Motor neuron (in vitro differentiated cells): ENCODE measurements around the gene C1orf116. TPM values are rescaled to one million over a fixed set of nuclear protein-coding genes. Genes with fewer than 3 reads are reported as not detected.

Experiments
- ATAC-seq, 8 experiments: fragments of 200-7000 bp; cut with Tn5 transposase; replicated peaks in 6 of 8; 2 replicates each; pipeline ENCODE4 v1.8.0; 2021; ENCODE audit warnings: mild to moderate bottlenecking in 8 of 8, moderate library complexity in 8 of 8
- H3K27ac ChIP-seq, 2 donors: fragments of 250-450 bp; sonication (Bioruptor Pico); 2 replicates each; pipeline ENCODE4 v1.9.0; 2021; ENCODE audit warnings: antibody characterized with exemption in 2 of 2, mild to moderate bottlenecking in 2 of 2, moderate library complexity in 1 of 2
- H3K4me1 ChIP-seq, 2 donors: fragments of 250-450 bp; sonication (Bioruptor Pico); replicated peaks in 1 of 2; 2 replicates each; pipeline ENCODE4 v1.6.1; 2021; ENCODE audit warnings: antibody characterized with exemption in 2 of 2, mild to moderate bottlenecking in 2 of 2, moderate library complexity in 1 of 2
- H3K4me3 ChIP-seq, 5 donors: fragments of 250-450 bp; sonication (Bioruptor Pico); 2 replicates each; pipeline ENCODE4 v1.9.0; 2021; ENCODE audit warnings: antibody characterized with exemption in 5 of 5, mild to moderate bottlenecking in 5 of 5, moderate library complexity in 4 of 5
- WGBS, 10 experiments: fragments of 450-650 bp; shearing (Covaris generic); methylation state at CpG; one replicate each; pipeline ENCODE4 v1.0.0; 2022; 5-methylcytosine and 5-hydroxymethylcytosine counted together
- in situ Hi-C, 9 experiments: fragments of 400-800 bp; cut with MboI; loops; one replicate each; pipeline ENCODE4 v1.15.0; 2021; ENCODE audit warnings: low sequenced_read_pairs in 9 of 9, low pct_unique_long_range_greater_than_20kb in 2 of 9; ENCODE audit not compliant: unreplicated experiment in 9 of 9
- total RNA-seq, 8 experiments: library from RNA; unstranded; fragments of 300-600 nt; gene quantifications; 2 replicates each; pipeline versions ENCODE4 v1.2.3 to v1.2.4, GENCODE V29; 2022

The C1orf116 gene
- total RNA-seq, 8 experiments from 2014 or later = 0.07 to 0.52 (median 0.17) TPM; not detected in 1

GRCh38 chr1:207004931-207005830, 27.4 kb downstream of the C1orf116 start:
- in situ Hi-C loops = no loop called here
- H3K4me1 ChIP-seq = no peaks in the 10 kb centered on the region
- WGBS, 10 experiments = 31 to 80% (median 41%) methylated on average over 2 to 9 of the region's 9 CpGs
- peak in 5 of 8 experiments; percentile 38 to 83 (median 66) for ATAC-seq
- H3K27ac ChIP-seq = no peak overlapping the region
- H3K4me3 ChIP-seq = no peak overlapping the region

GRCh38 chr1:207003210-207003609, 29.3 kb downstream of the C1orf116 start:
- Histone ChIP-seq H3K4me1 (no peaks in the 10 kb centered on the region), H3K27ac (no peak overlapping the region), H3K4me3 (no peak overlapping the region)
- no peak for ATAC-seq
- 20 to 81% (median 71%) methylated on average over 1 to 4 of the region's 4 CpGs; no CpG with 5 or more reads in 3 of the 10 experiments for whole genome bisulfite sequencing, 10 experiments
- in situ Hi-C loops = no loop called here

GRCh38 chr1:207002724-207003146, 29.8 kb downstream of the C1orf116 start:
- 67 to 88% methylated on average over 1 of the region's 1 CpG; no CpG with 5 or more reads in 8 of the 10 experiments for WGBS, 10 experiments
- no peak for ATAC-seq
- Histone ChIP-seq H3K4me3 (no peak overlapping the region), H3K4me1 (no peaks in the 10 kb centered on the region), H3K27ac (no peak overlapping the region)
- in situ Hi-C loops = no loop called here

- no peak overlapping the region for H3K4me3 ChIP-seq
- in situ Hi-C loops = no loop called here
- 25 to 82% (median 66%) methylated on average over 1 to 5 of the region's 5 CpGs; no CpG with 5 or more reads in 1 of the 10 experiments for WGBS, 10 experiments
- ATAC-seq = peak in 2 of 8 experiments; percentile 33 to 53
- H3K4me1 ChIP-seq = no peaks in the 10 kb centered on the region
- no peak overlapping the region for H3K27ac ChIP-seq
Measured at GRCh38 chr1:207001492-207002245, 30.9 kb downstream of the C1orf116 start.

DNA sequence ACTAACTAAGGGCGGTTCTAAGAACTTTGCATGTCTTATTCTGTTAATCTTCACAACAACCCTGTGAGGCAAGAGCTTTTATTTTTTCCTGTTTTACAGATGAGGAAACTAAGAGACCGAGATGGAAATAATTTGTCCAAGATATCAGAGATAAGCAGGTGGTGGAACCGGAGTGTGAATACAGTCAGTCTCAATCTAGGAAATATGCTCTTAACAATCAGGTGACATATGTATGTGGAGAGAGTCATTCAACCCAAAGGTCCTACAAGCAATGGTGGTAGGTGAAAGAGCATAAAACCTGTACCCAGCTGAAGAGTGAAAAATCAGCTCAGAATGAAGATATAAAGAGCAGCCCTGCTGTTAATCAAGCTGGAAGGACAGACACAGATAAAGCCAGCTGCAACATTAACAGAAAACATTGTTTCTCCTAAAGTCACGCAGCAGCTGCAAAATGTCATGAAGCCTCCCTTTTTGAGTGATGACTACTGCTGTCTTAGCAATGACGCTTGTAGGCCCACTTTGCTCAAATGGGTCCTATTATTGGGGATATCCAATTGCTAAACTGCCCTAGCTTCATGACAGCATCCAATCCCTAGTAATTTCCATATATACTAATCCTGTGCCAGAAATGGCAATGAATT, 31.8 kb downstream of the C1orf116 start:
- H3K4me1 ChIP-seq = no peaks in the 10 kb centered on the region
- in situ Hi-C loops = no loop called here
- ATAC-seq = peak in 2 of 8 experiments; percentile 32 to 42
- no peak overlapping the region for H3K4me3 ChIP-seq
- WGBS, 10 experiments = 28 to 89% (median 72%) methylated on average over 3 to 5 of the region's 5 CpGs
- H3K27ac ChIP-seq = no peak overlapping the region

- in situ Hi-C loops = no loop called here
Measured at GRCh38 chr1:206998816-206999215, 33.7 kb downstream of the C1orf116 start.

GRCh38 chr1:206992790-206993189, 39.8 kb downstream of the C1orf116 start:
- in situ Hi-C loops = no loop called here
- ATAC-seq = no peak
- Histone ChIP-seq H3K4me1 (no peaks in the 10 kb centered on the region), H3K27ac (no peak overlapping the region), H3K4me3 (no peak overlapping the region)

More at GRCh38 chr1:206998816-206999215, 33.7 kb downstream of the C1orf116 start:
- Histone ChIP-seq H3K4me1 (no peaks in the 10 kb centered on the region), H3K27ac (no peak overlapping the region), H3K4me3 (no peak overlapping the region)
- no peak for ATAC-seq
- 63 to 100% (median 75%) methylated on average over 1 to 2 of the region's 2 CpGs; no CpG with 5 or more reads in 3 of the 10 experiments for WGBS, 10 experiments

DNA sequence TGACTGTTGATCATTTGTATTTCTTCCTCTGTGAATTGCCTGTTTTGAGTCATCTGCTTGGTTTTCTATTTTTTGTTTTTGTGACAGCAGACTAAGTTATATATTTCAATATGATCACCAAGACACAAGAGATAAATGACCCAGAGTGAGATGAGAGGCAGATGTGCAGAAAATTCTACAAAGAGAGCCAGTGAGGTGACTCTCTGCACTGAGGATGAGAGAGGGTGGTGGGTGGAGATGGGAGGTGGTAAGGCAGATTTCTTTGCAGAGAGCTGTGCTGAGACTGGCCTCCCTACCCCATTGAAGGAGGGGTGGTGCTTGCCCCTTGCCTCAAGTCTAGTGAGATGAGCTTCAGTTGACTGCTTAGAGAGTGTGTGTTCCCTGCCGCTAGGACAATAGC, 44.7 kb downstream of the C1orf116 start:
- H3K4me1 ChIP-seq = no peaks in the 10 kb centered on the region
- H3K4me3 ChIP-seq = no peak overlapping the region
- 60 to 100% (median 80%) methylated on average over 1 of the region's 1 CpG; no CpG with 5 or more reads in 5 of the 10 experiments for WGBS, 10 experiments
- no peak for ATAC-seq
- H3K27ac ChIP-seq = no peak overlapping the region
- in situ Hi-C loops = no loop called here

GRCh38 chr1:206986885-206987284, 45.7 kb downstream of the C1orf116 start:
- no peak for ATAC-seq
- Histone ChIP-seq H3K27ac (no peak overlapping the region), H3K4me3 (no peak overlapping the region), H3K4me1 (no peaks in the 10 kb centered on the region)
- 43 to 97% (median 75%) methylated on average over 1 to 3 of the region's 3 CpGs; no CpG with 5 or more reads in 1 of the 10 experiments for WGBS, 10 experiments
- in situ Hi-C loops = no loop called here

- Histone ChIP-seq H3K4me1 (no peaks in the 10 kb centered on the region), H3K27ac (no peak overlapping the region), H3K4me3 (no peak overlapping the region)
- 0 to 93% (median 78%) methylated on average over 1 to 3 of the region's 3 CpGs for WGBS, 10 experiments
- ATAC-seq = no peak
- in situ Hi-C loops = no loop called here
Measured at GRCh38 chr1:206986402-206986801, 46.2 kb downstream of the C1orf116 start.

DNA sequence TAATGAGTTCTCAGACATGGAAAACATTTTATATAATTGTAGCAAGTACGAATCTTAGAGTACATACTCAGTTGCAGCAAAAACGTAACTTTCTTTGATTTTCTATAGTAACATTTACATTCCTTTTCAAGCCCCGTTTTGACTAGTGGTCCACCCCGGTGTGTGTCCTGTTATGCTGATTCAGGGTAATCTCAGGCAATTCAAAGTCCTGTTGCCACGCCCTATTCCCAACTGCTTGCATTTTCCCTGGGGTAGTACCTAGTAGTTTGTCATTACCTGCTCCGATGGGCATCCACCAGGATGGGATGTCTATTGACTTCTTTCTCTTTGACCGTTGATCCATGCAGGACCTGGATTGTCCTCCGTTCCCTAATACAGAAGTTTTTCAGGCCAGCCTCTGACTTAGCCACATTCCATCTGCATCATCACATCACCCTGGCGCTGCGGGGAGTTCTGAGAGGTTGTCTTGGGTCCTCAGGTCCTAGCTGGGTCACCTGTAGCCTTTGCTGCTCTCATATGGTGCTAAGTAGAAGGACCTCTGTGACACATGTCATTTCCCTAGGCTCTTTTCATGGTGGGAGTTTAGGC, 47.3 kb downstream of the C1orf116 start:
- WGBS, 10 experiments = 0 to 66% (median 40%) methylated on average over 1 to 10 of the region's 10 CpGs
- in situ Hi-C loops = no loop called here
- ATAC-seq = no peak
- H3K4me1 ChIP-seq = no peaks in the 10 kb centered on the region
- no peak overlapping the region for H3K27ac ChIP-seq
- H3K4me3 ChIP-seq = no peak overlapping the region

DNA sequence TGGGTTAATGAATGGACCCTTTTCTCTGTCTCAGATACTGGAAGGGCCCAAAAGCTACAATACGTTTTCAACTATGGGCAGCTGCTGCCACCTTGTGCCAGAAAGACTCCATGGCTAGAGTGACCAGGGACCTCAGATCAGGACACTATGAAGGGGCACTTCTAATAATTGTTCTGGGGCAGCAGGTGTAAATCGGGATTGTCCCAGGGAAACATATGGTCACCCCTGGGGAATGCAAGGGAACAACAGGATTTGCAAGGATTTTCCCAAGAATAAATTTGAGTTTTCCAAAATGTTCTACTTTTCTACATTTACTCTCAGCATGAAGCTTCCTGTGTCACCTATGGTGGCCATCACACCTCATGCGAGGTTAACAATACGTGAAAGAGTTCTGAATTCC, 50.3 kb downstream of the C1orf116 start:
- no peaks in the 10 kb centered on the region for H3K4me1 ChIP-seq
- in situ Hi-C loops = no loop called here
- H3K4me3 ChIP-seq = no peak overlapping the region
- ATAC-seq = peak; percentile 72 to 92 (median 82)
- no peak overlapping the region for H3K27ac ChIP-seq
- 3 to 68% (median 11%) methylated on average over 2 to 4 of the region's 4 CpGs; no CpG with 5 or more reads in 1 of the 10 experiments for WGBS, 10 experiments
